GM21529 (cell line): ENCODE measurements around the gene MGAT2.
"Not testable (repeated sequence)": the region's sequence is repeated elsewhere in the genome, so short reads cannot be mapped to it uniquely, and the experiment has no call there.

Experiments used
- ATAC-seq: cut with Tn5 transposase; IDR thresholded peaks from one replicate; pipeline ENCODE4 v1.9.1; 2021; ENCODE audit not compliant: unreplicated experiment

MGAT2 gene

GRCh38 chr14:49620182-49621113, at the start of gene MGAT2, which contains the start of gene RPL36AL:
TSS of gene MGAT2 (plus strand) at chr14:49620799. CDS start at chr14:49621269, 470 bp downstream.
TSS of gene RPL36AL (minus strand) at chr14:49620626. CDS start at chr14:49619104, 1,522 bp downstream.
- ATAC-seq: peak; percentile 91

- ATAC-seq: no peak
Measured at GRCh38 chr14:49574038-49574437, 46.6 kb upstream of the MGAT2 start.

- ATAC-seq: no peak
Measured at GRCh38 chr14:49578141-49578540, 42.5 kb upstream of the MGAT2 start.

- no peak for ATAC-seq
Measured at GRCh38 chr14:49579841-49580240, 40.8 kb upstream of the MGAT2 start.

GRCh38 chr14:49581209-49582112, 39.1 kb upstream of the MGAT2 start:
- ATAC-seq: no peak

GRCh38 chr14:49582113-49582977, 38.3 kb upstream of the MGAT2 start:
- no peak for ATAC-seq

- no peak for ATAC-seq
Measured at GRCh38 chr14:49583629-49584028, 37.0 kb upstream of the MGAT2 start.

- no peak for ATAC-seq
Measured at GRCh38 chr14:49584058-49584457, 36.5 kb upstream of the MGAT2 start.

- ATAC-seq: not testable (repeated sequence)
Measured at GRCh38 chr14:49584981-49585640, 35.5 kb upstream of the MGAT2 start.

GRCh38 chr14:49585803-49586672, 34.6 kb upstream of the MGAT2 start, which contains the start of gene RPS29:
TSS of gene RPS29 (minus strand) at chr14:49586380. CDS start at chr14:49586346, 34 bp downstream.
- ATAC-seq: peak; percentile 88

- peak; percentile 29 for ATAC-seq
Measured at GRCh38 chr14:49586673-49587460, 33.7 kb upstream of the MGAT2 start.

- ATAC-seq: no peak
Measured at GRCh38 chr14:49589387-49589786, 31.2 kb upstream of the MGAT2 start.

GRCh38 chr14:49593016-49593415, 27.6 kb upstream of the MGAT2 start:
- no peak for ATAC-seq

- ATAC-seq: peak; percentile 27
Measured at GRCh38 chr14:49594347-49595091, 26.1 kb upstream of the MGAT2 start.

GRCh38 chr14:49598189-49598484, 22.5 kb upstream of the MGAT2 start:
- ATAC-seq: no peak

GRCh38 chr14:49598485-49599300, 21.9 kb upstream of the MGAT2 start, which contains the start of gene LRR1:
TSS of gene LRR1 (plus strand) at chr14:49598940. CDS start at chr14:49599021, 81 bp downstream.
- ATAC-seq: peak; percentile 48

GRCh38 chr14:49607583-49607982, 13.0 kb upstream of the MGAT2 start:
- no peak for ATAC-seq
